ENCODE results near the gene SLC39A3.

Gene SLC39A3

GRCh38 chr19:2768365-2769132, 28.7 kb upstream of the SLC39A3 start:
- DNase-seq (ENCODE audit: low spot score) = no peak

GRCh38 chr19:2767688-2768087, 27.9 kb upstream of the SLC39A3 start:
- DNase-seq (ENCODE audit: low spot score) = no peak

GRCh38 chr19:2766594-2767372, 27.0 kb upstream of the SLC39A3 start:
- DNase-seq (ENCODE audit: low spot score) = no peak

GRCh38 chr19:2765376-2765775, 25.6 kb upstream of the SLC39A3 start:
- no peak for DNase-seq (ENCODE audit: low spot score)

GRCh38 chr19:2764945-2765344, 25.1 kb upstream of the SLC39A3 start:
- no peak for DNase-seq (ENCODE audit: low spot score)

GRCh38 chr19:2763687-2764086, 23.9 kb upstream of the SLC39A3 start:
- DNase-seq (ENCODE audit: low spot score) = no peak

GRCh38 chr19:2762783-2763496, 23.1 kb upstream of the SLC39A3 start:
- no peak for DNase-seq (ENCODE audit: low spot score)

GRCh38 chr19:2761876-2762782, 22.3 kb upstream of the SLC39A3 start:
- DNase-seq (ENCODE audit: low spot score) = no peak

- no peak for DNase-seq (ENCODE audit: low spot score)
Measured at GRCh38 chr19:2761309-2761677, 21.5 kb upstream of the SLC39A3 start.

GRCh38 chr19:2759965-2760364, 20.1 kb upstream of the SLC39A3 start:
- no peak for DNase-seq (ENCODE audit: low spot score)

- no peak for DNase-seq (ENCODE audit: low spot score)
Measured at GRCh38 chr19:2759362-2759761, 19.5 kb upstream of the SLC39A3 start.

GRCh38 chr19:2758601-2759313, 18.9 kb upstream of the SLC39A3 start:
- DNase-seq (ENCODE audit: low spot score) = no peak

- no peak for DNase-seq (ENCODE audit: low spot score)
Measured at GRCh38 chr19:2756921-2757881, 17.4 kb upstream of the SLC39A3 start.

GRCh38 chr19:2756477-2756876, 16.7 kb upstream of the SLC39A3 start:
- DNase-seq (ENCODE audit: low spot score) = no peak

GRCh38 chr19:2755811-2756210, 16.0 kb upstream of the SLC39A3 start:
- no peak for DNase-seq (ENCODE audit: low spot score)

- DNase-seq (ENCODE audit: low spot score) = no peak
Measured at GRCh38 chr19:2755448-2755705, 15.6 kb upstream of the SLC39A3 start.

- no peak for DNase-seq (ENCODE audit: low spot score)
Measured at GRCh38 chr19:2754659-2755447, 15.0 kb upstream of the SLC39A3 start.

GRCh38 chr19:2751438-2751830, 11.6 kb upstream of the SLC39A3 start:
- DNase-seq (ENCODE audit: low spot score) = no peak

- DNase-seq (ENCODE audit: low spot score) = no peak
Measured at GRCh38 chr19:2750808-2751437, 11.1 kb upstream of the SLC39A3 start.

All from AG08395 (cell line).